Common myeloid progenitor, CD34-positive (primary cell): ENCODE results near the gene CREB5.
A peak's percentile ranks its signal among the peaks of the same experiment; 100 is the strongest.

ENCODE experiments used
- CTCF ChIA-PET: fragments of 350-600 bp; sonication (Branson Sonifier 250); formaldehyde crosslinking; loops from one replicate; lab custom pipeline; 2021; ENCODE audit warnings: antibody characterized with exemption; lab: Charles Lee
- POLR2A ChIA-PET: fragments of 350-600 bp; sonication (Branson Sonifier 250); formaldehyde crosslinking; loops from one replicate; lab custom pipeline; 2021; ENCODE audit warnings: antibody characterized with exemption; lab: Charles Lee
- DNase-seq, 3 donors: peaks; one replicate each; pipeline versions ENCODE4 v3.0.0 to v3.0.0-alpha.2; 2013
- H3K27ac ChIP-seq, 2 experiments: 1 replicate in 1 of 2; 2 replicates in 1 of 2; pipeline ENCODE4 v1.7.0; 2013; ENCODE audit warnings: inconsistent platforms in 2 of 2, low read length in 2 of 2, mild to moderate bottlenecking in 2 of 2, low read depth in 1 of 2, moderate library complexity in 1 of 2; ENCODE audit not compliant: severe bottlenecking in 2 of 2, insufficient read depth in 1 of 2, poor library complexity in 1 of 2
- H3K27me3 ChIP-seq, 5 experiments: replicated peaks in 2 of 5; 1 replicate in 3 of 5; 2 replicates in 2 of 5; pipeline versions ENCODE4 v1.6.1 to v1.7.0; 2013; ENCODE audit warnings: low read length in 4 of 5, mild to moderate bottlenecking in 2 of 5, moderate library complexity in 2 of 5, inconsistent platforms in 1 of 5; ENCODE audit not compliant: insufficient read depth in 5 of 5, control insufficient read depth in 4 of 5
- H3K36me3 ChIP-seq, 4 experiments: 1 replicate in 2 of 4; 2 replicates in 2 of 4; pipeline versions ENCODE4 v1.6.1 to v1.7.0; 2013; ENCODE audit warnings: low read length in 3 of 4, control low read depth in 1 of 4, mild to moderate bottlenecking in 1 of 4; ENCODE audit not compliant: control insufficient read depth in 4 of 4, insufficient read depth in 4 of 4
- H3K4me1 ChIP-seq, 4 experiments: 1 replicate in 3 of 4; 2 replicates in 1 of 4; pipeline versions ENCODE4 v1.6.1 to v1.7.1; 2013; ENCODE audit warnings: low read length in 3 of 4, mild to moderate bottlenecking in 3 of 4, control low read depth in 1 of 4, inconsistent platforms in 1 of 4, moderate library complexity in 1 of 4; ENCODE audit not compliant: control insufficient read depth in 4 of 4, insufficient read depth in 4 of 4; ENCODE audit errors: control extremely low read depth in 1 of 4
- H3K4me3 ChIP-seq, 7 experiments: 1 replicate in 4 of 7; 2 replicates in 3 of 7; pipeline versions ENCODE4 v1.5.1 to v1.7.0; 2013; ENCODE audit warnings: mild to moderate bottlenecking in 7 of 7, low read length in 6 of 7, moderate library complexity in 6 of 7, inconsistent platforms in 2 of 7, low read depth in 2 of 7, control low read depth in 1 of 7; ENCODE audit not compliant: insufficient read depth in 4 of 7, control insufficient read depth in 1 of 7; ENCODE audit errors: extremely low read depth in 1 of 7
- H3K9me3 ChIP-seq, 5 experiments: 1 replicate in 4 of 5; 2 replicates in 1 of 5; pipeline versions ENCODE4 v1.6.1 to v1.7.1; 2013; ENCODE audit warnings: low read length in 4 of 5, mild to moderate bottlenecking in 2 of 5, inconsistent platforms in 1 of 5, low read depth in 1 of 5, moderate library complexity in 1 of 5; ENCODE audit not compliant: control insufficient read depth in 4 of 5, insufficient read depth in 2 of 5; ENCODE audit errors: control extremely low read depth in 1 of 5
- WGBS: methylation state at CpG from one replicate; pipeline ENCODE4 v1.1.5; 2013; ENCODE audit not compliant: insufficient coverage; 5-methylcytosine and 5-hydroxymethylcytosine counted together

The CREB5 gene

DNA sequence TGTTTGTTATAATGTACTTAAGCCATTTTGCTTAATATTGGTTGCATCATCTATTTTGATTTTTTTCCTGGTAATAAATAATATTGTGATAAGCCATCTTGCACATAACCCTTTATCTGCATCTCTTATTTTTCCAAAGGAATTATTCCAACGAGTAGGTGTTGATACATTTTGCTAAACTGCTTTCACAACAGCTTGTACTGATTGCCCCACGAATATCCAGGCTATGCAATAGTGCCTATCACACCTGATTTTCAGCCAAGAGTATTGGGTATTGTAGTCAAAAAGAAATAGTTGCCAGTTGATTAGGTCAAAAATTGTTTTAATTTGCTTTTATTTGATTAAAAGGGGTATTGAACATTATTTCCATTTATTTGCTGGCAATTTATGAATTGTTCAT, 20.7 kb downstream of the CREB5 start:
- H3K4me1 ChIP-seq = peaks cover 4 to 13% (median 9%) of the 10 kb centered on the region in 4 experiments
- H3K4me3 ChIP-seq = no peak overlapping the region
- ChIA-PET CTCF (no interaction called here), POLR2A (no interaction called here)
- no peak overlapping the region for H3K27ac ChIP-seq
- H3K9me3 ChIP-seq = no peaks in the 10 kb centered on the region
- H3K36me3 ChIP-seq = no peaks in the 10 kb centered on the region
- no peak for DNase-seq
- H3K27me3 ChIP-seq = no peaks in the 10 kb centered on the region
- WGBS = no CpG with 5 or more reads among the region's 2 CpGs

DNA sequence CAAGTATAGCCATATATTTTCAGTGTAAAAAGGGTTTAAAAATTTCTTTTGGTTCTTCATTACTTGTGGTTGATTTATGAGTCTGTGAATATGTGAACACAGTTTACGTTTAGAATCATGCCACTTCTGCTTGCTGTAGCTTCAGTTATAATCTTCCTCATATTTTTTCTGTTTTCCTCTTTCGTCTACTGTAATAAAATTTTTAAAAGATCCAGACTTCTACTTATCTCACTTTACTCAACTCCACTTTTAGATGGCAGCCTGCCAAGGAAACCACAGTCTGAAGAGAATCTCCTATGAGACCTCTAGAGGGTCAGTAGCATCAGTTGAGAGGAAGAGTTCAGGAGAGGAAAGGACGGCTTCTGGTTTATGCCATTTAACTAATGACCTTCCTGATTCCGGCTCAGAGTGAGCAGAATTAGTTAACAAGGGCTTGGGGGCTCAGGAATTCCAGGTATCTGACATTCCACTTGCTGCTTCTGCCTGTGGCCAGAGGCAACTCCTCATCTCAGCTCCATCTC, 21.4 kb downstream of the CREB5 start:
- Histone ChIP-seq H3K27me3 (no peaks in the 10 kb centered on the region), H3K4me3 (no peak overlapping the region), H3K4me1 (peaks cover 4 to 13% (median 9%) of the 10 kb centered on the region in 4 experiments), H3K27ac (no peak overlapping the region), H3K36me3 (no peaks in the 10 kb centered on the region), H3K9me3 (no peaks in the 10 kb centered on the region)
- 0% methylated on average over 1 of the region's 4 CpGs for WGBS
- ChIA-PET POLR2A (no interaction called here), CTCF (interaction anchor here (0.9 kb wide), 1 partner anchor 8 kb away, joined by 3 read pairs; no protein-coding TSS in a partner anchor)
- peak; percentile 30 to 69 (median 65) for DNase-seq

DNA sequence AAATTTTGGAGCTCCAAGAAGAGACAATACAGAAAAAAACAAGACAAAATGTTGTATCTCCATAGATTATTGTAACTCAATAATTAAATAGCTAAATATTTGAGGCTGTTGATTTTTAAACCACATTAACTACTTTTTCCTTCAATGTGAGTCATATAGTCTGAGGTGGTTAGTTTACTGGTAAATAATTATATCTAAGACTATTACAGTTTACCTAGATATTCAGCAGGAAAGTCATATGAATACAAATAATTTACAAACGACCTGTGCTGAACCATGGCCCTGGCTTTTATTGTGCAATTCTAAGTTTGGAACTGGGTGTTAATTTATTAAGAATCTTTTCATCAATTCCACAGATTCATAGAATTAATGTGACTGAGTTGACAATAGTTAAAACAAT, 22.2 kb downstream of the CREB5 start:
- H3K27ac ChIP-seq = no peak overlapping the region
- H3K36me3 ChIP-seq = no peaks in the 10 kb centered on the region
- ChIA-PET CTCF (interaction anchor here (0.9 to 1.9 kb wide), 2 partner anchors 9 to 26 kb away, joined by 3 to 4 read pairs; no protein-coding TSS in a partner anchor), POLR2A (no interaction called here)
- no peak overlapping the region for H3K4me3 ChIP-seq
- H3K4me1 ChIP-seq = peaks cover 4 to 13% (median 9%) of the 10 kb centered on the region in 4 experiments
- H3K9me3 ChIP-seq = no peaks in the 10 kb centered on the region
- H3K27me3 ChIP-seq = no peaks in the 10 kb centered on the region
- no peak for DNase-seq
- no CpG with 5 or more reads among the region's 1 CpG for WGBS

DNA sequence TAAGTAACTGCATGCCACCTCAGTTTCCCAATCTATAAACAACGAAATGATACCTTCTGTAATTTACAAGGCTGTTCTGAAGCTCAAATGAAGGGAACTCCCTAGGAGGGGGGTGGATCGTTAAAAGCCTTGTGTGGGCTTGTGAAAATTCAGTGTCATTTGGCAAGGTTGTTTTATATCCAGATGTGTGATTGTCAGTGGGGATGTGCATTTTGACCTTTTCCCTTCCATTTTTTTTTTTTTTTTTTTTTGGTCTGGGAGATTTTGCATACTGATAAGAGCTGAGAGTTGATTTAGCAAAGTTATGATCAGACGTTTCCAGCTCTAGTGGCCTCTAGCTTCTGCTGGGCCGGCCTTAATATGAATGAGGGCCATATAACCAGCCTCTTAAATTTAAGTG, 22.8 kb downstream of the CREB5 start:
- CTCF ChIA-PET = interaction anchor here (0.7 to 1.9 kb wide), 2 partner anchors 27 to 34 kb away, joined by 3 to 4 read pairs; no protein-coding TSS in a partner anchor
- WGBS = 100% methylated on average over 1 of the region's 4 CpGs
- Histone ChIP-seq H3K9me3 (no peaks in the 10 kb centered on the region), H3K27me3 (no peaks in the 10 kb centered on the region), H3K4me1 (peaks cover 4 to 13% (median 9%) of the 10 kb centered on the region in 4 experiments), H3K36me3 (no peaks in the 10 kb centered on the region), H3K4me3 (no peak overlapping the region), H3K27ac (no peak overlapping the region)
- POLR2A ChIA-PET = no interaction called here
- DNase-seq = no peak

DNA sequence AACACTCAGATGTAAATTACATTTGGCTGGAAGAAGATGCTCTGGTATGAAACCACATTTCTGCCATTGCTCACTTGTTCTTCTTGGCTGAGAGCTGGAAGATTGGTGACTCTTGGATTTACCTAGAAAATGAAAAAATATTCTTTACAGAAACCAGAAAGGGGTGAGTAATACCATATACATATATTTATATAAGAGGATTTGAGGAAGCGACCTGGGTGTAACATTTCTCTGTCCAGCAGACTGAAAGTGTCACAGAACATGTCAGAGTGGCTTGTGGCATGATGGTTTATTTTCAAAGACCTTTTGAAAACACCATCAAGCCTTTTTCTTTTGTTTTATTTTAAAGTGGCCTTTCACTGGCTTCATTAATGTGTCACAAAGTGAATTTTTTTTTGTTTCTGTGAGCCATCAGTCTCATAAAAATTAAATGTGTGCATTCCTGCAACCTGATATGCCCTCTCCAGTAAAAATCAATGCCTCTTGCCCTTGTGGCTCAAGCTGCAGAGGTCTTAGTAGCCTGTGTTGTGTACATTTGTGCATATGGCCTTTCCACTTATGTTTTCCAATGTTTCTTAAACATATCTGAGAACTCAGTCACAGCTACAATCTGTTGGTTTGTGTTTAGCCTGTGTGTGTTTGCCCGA, 23.5 kb downstream of the CREB5 start:
- ChIA-PET POLR2A (no interaction called here), CTCF (interaction anchor here (1.9 kb wide), 1 partner anchor 28 kb away, joined by 4 read pairs; no protein-coding TSS in a partner anchor)

DNA sequence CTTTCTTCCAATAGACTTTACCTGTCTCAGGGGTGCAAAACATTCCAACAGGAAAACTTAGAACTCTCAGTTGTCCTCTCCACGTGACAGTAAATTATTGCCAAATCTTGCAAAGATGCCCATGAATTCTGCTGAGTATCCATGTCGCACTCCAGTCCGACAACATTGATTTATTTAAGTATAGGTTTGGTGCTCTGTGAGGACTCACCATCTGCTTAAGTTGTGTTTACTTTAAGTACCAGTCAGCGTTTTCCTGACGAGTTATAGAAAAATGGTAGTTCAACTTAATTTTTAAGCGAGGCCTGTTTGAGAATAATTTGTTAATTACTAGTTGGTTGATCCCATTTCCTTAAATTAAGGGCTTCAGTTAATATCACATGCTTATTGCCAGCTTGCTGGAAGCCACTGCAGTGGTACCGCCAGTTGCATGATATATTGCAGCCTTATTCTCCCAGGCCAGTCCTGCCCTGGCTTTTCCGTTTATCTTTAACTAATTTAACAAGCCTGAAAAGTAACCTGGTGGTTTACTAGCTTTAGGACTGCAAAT, 27.8 kb downstream of the CREB5 start:
- WGBS = 97% methylated on average over 7 of the region's 8 CpGs
- no peak for DNase-seq
- ChIA-PET CTCF (no interaction called here), POLR2A (no interaction called here)
- Histone ChIP-seq H3K27ac (no peak overlapping the region), H3K9me3 (peaks cover 0 to 4% (median 0%) of the 10 kb centered on the region in 5 experiments), H3K27me3 (no peaks in the 10 kb centered on the region), H3K36me3 (no peaks in the 10 kb centered on the region), H3K4me1 (no peaks in the 10 kb centered on the region), H3K4me3 (no peak overlapping the region)

More for the DNA sequence above, 23.5 kb downstream of the CREB5 start:
- DNase-seq = no peak
- no peaks in the 10 kb centered on the region for H3K9me3 ChIP-seq
- no CpG with 5 or more reads among the region's 2 CpGs for WGBS
- H3K36me3 ChIP-seq = no peaks in the 10 kb centered on the region
- H3K27me3 ChIP-seq = no peaks in the 10 kb centered on the region
- H3K27ac ChIP-seq = no peak overlapping the region
- no peak overlapping the region for H3K4me3 ChIP-seq
- peaks cover 4 to 13% (median 9%) of the 10 kb centered on the region in 4 experiments for H3K4me1 ChIP-seq
